PC-9 (cell line): ENCODE measurements around the gene ALG12.

Source experiments
- CTCF ChIP-seq: fragments of 200-600 bp; sonication (generic); conservative IDR thresholded peaks from 2 replicates; pipeline ENCODE4 v1.6.1; 2017; ENCODE audit warnings: mixed run types, antibody characterized with exemption, mild to moderate bottlenecking, moderate library complexity
- EZH2 ChIP-seq: fragments of 200-600 bp; sonication (generic); IDR thresholded peaks from 2 replicates; pipeline ENCODE4 v1.8.0; 2017; ENCODE audit warnings: antibody characterized with exemption, low read depth

GRCh38 chr22:49961601-49962011 is 43.4 kb upstream of the ALG12 start:
- TF ChIP-seq EZH2 (no peak), CTCF (no peak)
